IPS DF 6.9 (cell line): ENCODE data around the gene PPP1R12C.

Experiments used
- DNase-seq: peaks from one replicate; pipeline ENCODE4 v3.0.0-alpha.2; 2013; ENCODE audit warnings: low read depth, low spot score
- H3K27ac ChIP-seq: one replicate; pipeline ENCODE4 v1.5.1; 2013; ENCODE audit warnings: low read length, control low read depth
- H3K27me3 ChIP-seq: 2 replicates; pipeline ENCODE4 v1.6.1; 2013; ENCODE audit warnings: mild to moderate bottlenecking, low read length; ENCODE audit not compliant: control insufficient read depth, insufficient read depth
- H3K36me3 ChIP-seq: 2 replicates; pipeline ENCODE4 v1.6.1; 2013; ENCODE audit warnings: low read length; ENCODE audit not compliant: control insufficient read depth, insufficient read depth
- H3K4me1 ChIP-seq: 2 replicates; pipeline ENCODE4 v1.6.1; 2013; ENCODE audit warnings: low read length; ENCODE audit not compliant: control insufficient read depth, insufficient read depth
- H3K4me3 ChIP-seq: 2 replicates; pipeline ENCODE4 v1.5.1; 2013; ENCODE audit warnings: mild to moderate bottlenecking, low read length
- H3K9me3 ChIP-seq: 2 replicates; pipeline ENCODE4 v1.6.1; 2013; ENCODE audit warnings: low read length, inconsistent platforms; ENCODE audit not compliant: control insufficient read depth, insufficient read depth
- WGBS: extraction: QIAGEN DNeasy Blood & Tissue Kit; methylation state at CpG from one replicate; pipeline ENCODE4 v1.1.7; 2013; ENCODE audit warnings: mixed read lengths, missing lambda C conversion rate; ENCODE audit not compliant: insufficient read length, insufficient coverage; 5-methylcytosine and 5-hydroxymethylcytosine counted together

Gene PPP1R12C

GRCh38 chr19:55146078-55146704 is 28.8 kb upstream of the PPP1R12C start:
- Histone ChIP-seq H3K36me3 (no peaks in the 10 kb centered on the region), H3K4me1 (peaks cover 5% of the 10 kb centered on the region), H3K4me3 (peak overlapping the region; percentile 75), H3K27ac (no peak overlapping the region), H3K27me3 (no peaks in the 10 kb centered on the region), H3K9me3 (no peaks in the 10 kb centered on the region)
- no peak for DNase-seq
- no CpG with 5 or more reads among the region's 41 CpGs for WGBS

- no peaks in the 10 kb centered on the region for H3K9me3 ChIP-seq
- no peak for DNase-seq
- H3K36me3 ChIP-seq = no peaks in the 10 kb centered on the region
- WGBS = no CpG with 5 or more reads among the region's 3 CpGs
- no peak overlapping the region for H3K27ac ChIP-seq
- peaks cover 7% of the 10 kb centered on the region for H3K4me1 ChIP-seq
- no peaks in the 10 kb centered on the region for H3K27me3 ChIP-seq
- H3K4me3 ChIP-seq = no peak overlapping the region
Measured at GRCh38 chr19:55145232-55145631, 27.8 kb upstream of the PPP1R12C start.

GRCh38 chr19:55141696-55142095 is 24.3 kb upstream of the PPP1R12C start:
- Histone ChIP-seq H3K27me3 (no peaks in the 10 kb centered on the region), H3K4me1 (0 out of 2 replicates have a peak, but pooled peaks cover 2% of the 10 kb centered on the region), H3K27ac (no peak overlapping the region), H3K4me3 (no peak overlapping the region), H3K36me3 (no peaks in the 10 kb centered on the region), H3K9me3 (no peaks in the 10 kb centered on the region)
- DNase-seq = no peak
- WGBS = no CpG with 5 or more reads among the region's 21 CpGs

GRCh38 chr19:55137915-55138314 is 20.5 kb upstream of the PPP1R12C start:
- H3K9me3 ChIP-seq = no peaks in the 10 kb centered on the region
- H3K36me3 ChIP-seq = no peaks in the 10 kb centered on the region
- no CpG with 5 or more reads among the region's 9 CpGs for WGBS
- no peak for DNase-seq
- H3K27me3 ChIP-seq = no peaks in the 10 kb centered on the region
- 0 out of 2 replicates have a peak, but pooled peaks cover 2% of the 10 kb centered on the region for H3K4me1 ChIP-seq
- no peak overlapping the region for H3K4me3 ChIP-seq
- H3K27ac ChIP-seq = no peak overlapping the region

GRCh38 chr19:55136399-55137102 is 19.1 kb upstream of the PPP1R12C start:
- Histone ChIP-seq H3K27me3 (no peaks in the 10 kb centered on the region), H3K4me3 (no peak overlapping the region), H3K4me1 (0 out of 2 replicates have a peak, but pooled peaks cover 2% of the 10 kb centered on the region), H3K9me3 (no peaks in the 10 kb centered on the region), H3K36me3 (no peaks in the 10 kb centered on the region), H3K27ac (no peak overlapping the region)
- WGBS = no CpG with 5 or more reads among the region's 17 CpGs
- no peak for DNase-seq

- no peaks in the 10 kb centered on the region for H3K36me3 ChIP-seq
- DNase-seq = no peak
Measured at GRCh38 chr19:55134736-55135135, 17.3 kb upstream of the PPP1R12C start.

GRCh38 chr19:55133639-55134444 is 16.4 kb upstream of the PPP1R12C start:
- no peak overlapping the region for H3K27ac ChIP-seq
- no peak overlapping the region for H3K4me3 ChIP-seq
- H3K9me3 ChIP-seq = no peaks in the 10 kb centered on the region
- no CpG with 5 or more reads among the region's 25 CpGs for whole genome bisulfite sequencing
- H3K36me3 ChIP-seq = no peaks in the 10 kb centered on the region
- no peak for DNase-seq
- no peaks in the 10 kb centered on the region for H3K4me1 ChIP-seq
- H3K27me3 ChIP-seq = no peaks in the 10 kb centered on the region

More at GRCh38 chr19:55134736-55135135, 17.3 kb upstream of the PPP1R12C start:
- H3K27me3 ChIP-seq = no peaks in the 10 kb centered on the region
- H3K4me3 ChIP-seq = no peak overlapping the region
- no peak overlapping the region for H3K27ac ChIP-seq
- no CpG with 5 or more reads among the region's 3 CpGs for WGBS
- no peaks in the 10 kb centered on the region for H3K9me3 ChIP-seq
- no peaks in the 10 kb centered on the region for H3K4me1 ChIP-seq

GRCh38 chr19:55132453-55133129 is 15.2 kb upstream of the PPP1R12C start:
- no peaks in the 10 kb centered on the region for H3K9me3 ChIP-seq
- no peaks in the 10 kb centered on the region for H3K27me3 ChIP-seq
- no peak overlapping the region for H3K27ac ChIP-seq
- no peaks in the 10 kb centered on the region for H3K36me3 ChIP-seq
- DNase-seq = no peak
- no CpG with 5 or more reads among the region's 14 CpGs for WGBS
- H3K4me1 ChIP-seq = no peaks in the 10 kb centered on the region
- H3K4me3 ChIP-seq = no peak overlapping the region

- no peaks in the 10 kb centered on the region for H3K9me3 ChIP-seq
- no CpG with 5 or more reads among the region's 16 CpGs for WGBS
- no peak for DNase-seq
- H3K27ac ChIP-seq = no peak overlapping the region
- no peaks in the 10 kb centered on the region for H3K27me3 ChIP-seq
- H3K4me3 ChIP-seq = no peak overlapping the region
- H3K4me1 ChIP-seq = no peaks in the 10 kb centered on the region
- no peaks in the 10 kb centered on the region for H3K36me3 ChIP-seq
Measured at GRCh38 chr19:55131421-55131820, 14.0 kb upstream of the PPP1R12C start.

GRCh38 chr19:55119053-55119452 is 1.6 kb upstream of the PPP1R12C start:
- no peak overlapping the region for H3K27ac ChIP-seq
- H3K4me1 ChIP-seq = peaks cover 2% of the 10 kb centered on the region; the same call in 1 of the 2 replicates
- no peaks in the 10 kb centered on the region; the same call in 1 of the 2 replicates for H3K36me3 ChIP-seq
- WGBS = no CpG with 5 or more reads among the region's 14 CpGs
- H3K9me3 ChIP-seq = no peaks in the 10 kb centered on the region
- H3K4me3 ChIP-seq = peak overlapping the region; percentile 56; the same call in 1 of the 2 replicates
- H3K27me3 ChIP-seq = no peaks in the 10 kb centered on the region
- no peak for DNase-seq
